NCI-H1092 (cell line): ENCODE measurements around the gene CHN2.

Experiments
- DNase-seq: peaks from one replicate; lab custom pipeline; 2025; lab: John Stamatoyannopoulos, UW

Gene CHN2

DNA sequence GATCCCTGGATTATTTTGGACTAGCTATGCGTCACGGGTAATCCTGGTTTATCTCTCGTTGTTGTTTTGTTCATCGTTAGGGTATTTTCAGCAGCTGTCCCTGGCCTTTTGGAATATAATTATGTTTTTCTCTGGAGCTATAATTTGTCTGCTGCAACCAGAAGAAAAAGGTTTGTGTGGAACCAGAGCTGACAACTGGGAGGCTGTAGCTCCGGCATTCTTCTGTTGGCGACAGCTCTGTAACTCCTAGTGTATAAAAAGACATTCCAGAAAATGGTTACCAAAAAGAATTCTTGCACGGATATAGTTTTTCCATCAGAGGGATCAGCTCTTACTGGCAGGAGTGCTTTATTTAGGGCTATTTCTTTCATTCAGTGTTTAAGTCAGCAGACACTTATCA lies 238.1 kb downstream of the CHN2 start:
- no peak for DNase-seq

- no peak for DNase-seq
Measured at GRCh38 chr7:29434380-29434768, 239.8 kb downstream of the CHN2 start.

DNA sequence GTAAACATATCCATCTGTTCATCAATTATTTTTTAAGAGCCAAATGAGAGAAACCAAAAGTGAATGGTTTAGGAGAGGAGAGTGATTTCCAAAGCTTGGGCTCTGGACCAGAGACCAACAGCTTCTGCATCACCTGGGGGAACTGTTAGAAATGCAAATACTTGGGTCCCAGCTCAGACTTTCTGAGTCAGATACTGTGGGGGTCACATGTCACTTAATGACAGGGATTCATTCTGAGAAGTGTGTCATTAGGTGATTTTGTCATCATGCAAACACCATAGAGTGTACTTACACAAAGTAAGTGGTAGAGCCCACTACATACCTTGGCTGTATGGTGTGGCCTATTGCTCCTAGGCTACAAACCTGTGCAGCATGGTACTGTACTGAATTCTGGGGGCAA lies 240.6 kb downstream of the CHN2 start:
- DNase-seq: no peak

DNA sequence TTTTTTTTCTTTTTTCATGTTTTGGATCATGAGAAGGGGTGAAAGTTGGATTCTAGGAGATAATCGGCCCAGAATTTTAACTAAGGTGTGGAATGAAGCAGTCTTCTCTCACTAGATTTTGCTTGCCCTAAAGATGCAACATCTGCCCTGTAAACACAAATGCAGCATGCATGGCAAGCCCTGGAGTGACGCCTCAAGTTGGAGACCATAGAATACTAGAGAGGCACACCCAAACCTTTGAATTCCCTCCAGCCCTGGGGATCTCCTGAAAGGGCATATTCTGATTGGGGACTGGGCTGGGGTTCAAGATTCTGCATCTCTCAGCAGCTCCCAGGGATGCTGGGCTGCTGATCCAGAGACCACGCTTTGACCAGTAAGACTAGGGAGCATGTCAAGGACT lies 241.3 kb downstream of the CHN2 start:
- no peak for DNase-seq

GRCh38 chr7:29442146-29442545 lies 247.6 kb downstream of the CHN2 start:
- peak; percentile 33 for DNase-seq

- no peak for DNase-seq
Measured at GRCh38 chr7:29443552-29443951, 249.0 kb downstream of the CHN2 start.

- DNase-seq: no peak
Measured at GRCh38 chr7:29444267-29444666, 249.7 kb downstream of the CHN2 start.

- DNase-seq: no peak
Measured at GRCh38 chr7:29445736-29446135, 251.2 kb downstream of the CHN2 start.

- DNase-seq: no peak
Measured at GRCh38 chr7:29447828-29448227, 253.3 kb downstream of the CHN2 start.

DNA sequence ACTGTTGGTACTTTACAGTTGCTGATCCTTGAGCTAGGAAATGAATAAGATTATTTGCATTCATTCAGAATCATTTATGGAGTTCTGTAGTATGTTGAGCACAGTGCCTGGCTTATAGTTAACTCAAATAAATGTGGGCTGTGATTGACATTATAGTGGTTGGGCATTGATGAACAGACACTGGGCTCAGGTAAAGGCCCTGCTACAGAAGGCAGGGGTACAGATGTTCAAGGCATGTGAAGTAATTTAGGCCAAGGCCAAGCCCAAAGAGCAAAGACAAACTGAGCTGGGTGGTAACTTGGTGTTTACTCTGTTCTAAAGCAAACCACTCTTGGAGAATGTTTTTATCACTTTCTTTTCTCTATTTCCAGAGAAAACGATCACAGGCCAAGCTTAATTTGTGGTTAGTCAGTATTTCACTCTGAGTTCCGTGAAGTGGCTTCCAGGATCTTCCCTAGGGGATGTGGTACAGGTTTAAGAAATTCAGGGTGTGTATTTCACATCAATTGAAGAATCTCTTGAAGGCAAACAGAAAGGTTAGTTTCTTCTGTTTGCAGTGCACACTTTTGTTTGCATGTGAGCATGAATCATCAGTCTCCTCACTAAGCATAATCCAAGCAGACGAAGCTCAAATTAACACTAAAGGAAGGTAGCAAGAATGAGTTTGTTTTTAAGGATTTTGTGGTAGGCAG lies 255.1 kb downstream of the CHN2 start:
- no peak for DNase-seq

DNA sequence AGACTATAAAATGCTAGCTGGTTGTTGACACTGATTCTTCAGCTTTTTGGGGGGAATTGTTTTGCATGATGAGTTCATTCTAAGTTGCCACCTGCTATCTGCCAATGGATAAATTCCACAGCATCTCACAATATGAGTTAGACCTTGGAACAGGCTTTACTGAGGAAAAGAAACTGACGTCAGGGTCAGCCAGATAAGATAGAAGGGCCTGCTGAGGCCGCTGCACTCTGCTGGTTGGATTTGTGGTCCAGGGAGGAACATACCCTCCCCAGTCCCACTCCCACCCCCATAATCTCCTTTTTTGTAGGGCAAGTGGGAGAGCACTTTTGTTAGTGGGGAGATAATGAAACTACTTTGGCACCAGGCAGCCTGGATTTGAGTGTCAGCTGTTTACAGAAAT lies 258.4 kb downstream of the CHN2 start:
- DNase-seq: no peak

DNA sequence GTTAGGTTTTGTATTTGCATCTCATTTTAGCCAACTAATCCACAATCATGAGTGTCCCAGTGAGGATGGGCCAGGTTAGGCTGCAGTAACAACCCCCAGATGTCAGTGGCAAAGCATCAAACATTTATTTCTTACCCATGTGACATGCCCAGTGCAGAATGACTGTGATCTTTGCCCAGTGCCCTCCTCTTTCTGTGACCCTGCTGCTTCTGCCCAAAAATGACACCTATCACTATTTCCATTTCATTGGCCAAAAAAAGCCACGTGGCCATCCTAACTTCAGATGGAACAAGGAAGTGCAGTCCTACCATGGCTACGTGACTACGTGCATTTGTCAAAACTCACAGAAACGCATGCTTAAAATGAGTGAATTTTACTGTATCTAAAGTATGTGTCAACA lies 259.9 kb downstream of the CHN2 start:
- DNase-seq: no peak

DNA sequence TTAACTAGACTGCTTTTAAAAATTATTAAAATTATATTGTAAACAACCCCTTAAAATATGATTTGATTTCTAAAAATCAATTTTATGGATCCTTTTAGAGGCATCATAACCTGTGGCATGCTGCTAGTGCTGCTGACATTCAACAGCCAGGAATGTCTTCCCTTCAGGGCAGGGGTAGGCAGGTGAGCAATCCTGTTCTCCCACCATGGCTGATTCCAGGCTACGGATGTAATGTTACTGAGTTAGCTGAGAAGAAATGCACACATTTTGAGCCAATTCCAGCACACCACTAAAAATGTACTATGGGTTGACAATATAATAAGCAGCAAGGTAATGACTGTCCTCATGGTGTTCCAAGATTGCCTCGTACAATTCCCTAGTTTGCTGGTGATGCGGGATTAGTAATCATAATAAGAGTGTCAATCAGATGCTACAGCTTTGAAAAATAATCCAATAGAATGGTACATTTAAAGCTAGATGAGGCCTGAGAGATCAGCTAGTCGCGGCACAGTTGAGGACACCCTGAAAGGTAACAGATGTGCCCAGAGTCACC lies 260.4 kb downstream of the CHN2 start:
- DNase-seq: no peak

- DNase-seq: no peak
Measured at GRCh38 chr7:29457141-29457561, 262.6 kb downstream of the CHN2 start.

DNA sequence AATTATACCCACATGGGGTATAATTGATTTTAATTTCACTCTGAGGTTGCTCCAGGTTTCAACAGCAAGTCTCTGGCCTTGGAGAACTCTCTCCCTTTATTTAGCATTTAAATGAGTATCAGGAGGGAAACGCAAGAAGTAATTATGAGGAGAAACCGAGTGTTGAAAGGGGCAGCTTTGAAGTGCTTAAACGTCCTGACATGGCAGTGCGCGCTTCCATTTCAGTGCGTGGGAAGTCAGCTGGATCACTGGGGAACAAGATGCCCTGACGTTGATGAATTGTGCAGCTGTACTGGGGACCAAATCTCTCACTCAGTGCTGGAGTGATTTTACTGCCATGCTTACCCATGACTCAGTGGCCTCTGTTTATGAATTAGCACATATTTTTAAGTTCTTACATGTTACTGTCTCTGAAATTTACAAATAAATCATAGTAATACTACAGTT lies 263.0 kb downstream of the CHN2 start:
- DNase-seq: no peak

DNA sequence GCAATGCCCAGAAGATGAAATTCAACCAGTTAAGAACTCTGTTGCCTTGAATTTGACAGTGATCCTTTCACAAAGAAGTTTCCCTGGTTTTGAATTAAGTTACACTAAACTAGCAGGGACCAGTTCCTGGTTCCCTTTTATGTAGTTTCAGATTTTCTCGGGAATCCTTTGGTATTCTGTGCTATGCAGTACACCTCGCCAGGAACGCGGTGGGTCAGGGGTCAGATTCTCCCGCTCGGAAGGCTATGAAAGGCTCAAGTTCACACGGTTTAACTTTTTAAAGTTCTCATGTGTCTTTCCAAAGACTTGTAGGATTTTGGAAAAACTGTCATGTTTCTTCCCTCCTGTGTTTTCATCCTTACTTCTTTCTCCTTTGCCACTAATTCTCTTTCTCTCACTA lies 264.4 kb downstream of the CHN2 start:
- DNase-seq: no peak

DNA sequence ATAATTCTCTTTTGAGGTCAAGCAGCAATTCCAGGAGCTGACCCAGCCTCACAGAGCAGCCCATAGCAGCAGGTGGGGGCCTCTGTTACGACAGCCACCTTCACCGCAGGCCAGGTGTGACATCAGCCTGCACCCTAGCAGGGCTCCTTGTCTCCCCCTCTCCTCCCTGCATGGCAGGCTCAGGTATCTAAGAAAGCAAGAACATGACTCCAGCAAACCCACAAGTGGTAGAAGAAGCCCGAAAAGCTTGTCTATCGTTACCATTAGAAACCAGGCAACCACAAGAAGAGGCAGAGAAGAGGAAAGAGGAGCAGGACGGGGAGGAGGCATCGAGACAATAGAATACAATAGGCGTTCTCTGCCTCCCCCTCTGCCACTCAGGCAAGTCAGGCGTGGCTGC lies 265.0 kb downstream of the CHN2 start:
- no peak for DNase-seq

GRCh38 chr7:29461996-29462395 lies 267.4 kb downstream of the CHN2 start:
- DNase-seq: no peak

DNA sequence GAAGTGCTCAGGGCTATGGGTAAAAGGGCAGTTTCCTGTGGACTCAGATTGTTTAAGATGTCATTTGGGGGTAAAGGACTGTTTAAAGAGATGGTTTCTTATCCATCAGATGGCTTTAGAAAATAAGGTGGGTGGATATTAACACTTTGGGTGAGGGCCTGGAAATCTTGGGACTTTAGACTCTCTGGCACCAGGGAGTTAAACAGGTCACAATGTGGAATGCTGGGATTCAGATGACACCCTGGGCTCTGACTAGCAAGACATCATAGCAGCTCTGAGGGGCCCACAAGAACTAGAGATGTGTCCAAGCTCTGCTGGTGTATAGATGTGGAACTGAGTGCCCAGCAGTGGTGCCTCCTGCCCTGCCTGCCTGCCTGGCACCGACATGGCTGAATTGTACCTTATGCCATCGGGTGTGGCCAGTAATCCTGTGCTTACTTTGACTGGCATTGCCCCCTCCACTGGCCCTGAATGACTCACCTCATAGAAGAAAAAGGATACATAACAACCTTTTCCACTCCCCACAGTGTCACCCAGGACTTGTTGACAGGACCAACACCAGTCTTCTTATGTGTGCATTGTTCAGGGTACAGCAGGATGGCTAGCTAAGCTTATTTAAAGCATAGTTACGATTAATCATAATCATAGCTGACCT lies 269.1 kb downstream of the CHN2 start:
- DNase-seq: no peak

DNA sequence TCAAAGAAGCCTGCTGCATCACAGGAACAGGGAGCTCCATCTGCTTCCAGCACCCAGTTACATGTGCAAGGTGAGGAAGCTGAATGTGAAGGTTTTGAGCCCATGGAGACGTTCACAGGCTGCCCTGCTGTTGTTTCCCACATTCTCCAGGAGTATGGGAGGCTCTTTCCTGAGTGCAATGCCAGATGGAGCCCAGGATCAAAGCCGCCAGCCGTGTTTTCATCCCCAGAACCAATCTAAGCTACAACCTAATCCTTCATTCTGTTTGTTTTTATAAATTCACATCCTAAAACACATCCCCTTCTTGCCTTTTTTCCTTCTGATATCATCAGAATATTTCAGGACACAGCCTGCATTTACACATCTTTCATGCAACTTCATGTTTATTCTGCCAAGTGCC lies 270.2 kb downstream of the CHN2 start:
- DNase-seq: no peak

DNA sequence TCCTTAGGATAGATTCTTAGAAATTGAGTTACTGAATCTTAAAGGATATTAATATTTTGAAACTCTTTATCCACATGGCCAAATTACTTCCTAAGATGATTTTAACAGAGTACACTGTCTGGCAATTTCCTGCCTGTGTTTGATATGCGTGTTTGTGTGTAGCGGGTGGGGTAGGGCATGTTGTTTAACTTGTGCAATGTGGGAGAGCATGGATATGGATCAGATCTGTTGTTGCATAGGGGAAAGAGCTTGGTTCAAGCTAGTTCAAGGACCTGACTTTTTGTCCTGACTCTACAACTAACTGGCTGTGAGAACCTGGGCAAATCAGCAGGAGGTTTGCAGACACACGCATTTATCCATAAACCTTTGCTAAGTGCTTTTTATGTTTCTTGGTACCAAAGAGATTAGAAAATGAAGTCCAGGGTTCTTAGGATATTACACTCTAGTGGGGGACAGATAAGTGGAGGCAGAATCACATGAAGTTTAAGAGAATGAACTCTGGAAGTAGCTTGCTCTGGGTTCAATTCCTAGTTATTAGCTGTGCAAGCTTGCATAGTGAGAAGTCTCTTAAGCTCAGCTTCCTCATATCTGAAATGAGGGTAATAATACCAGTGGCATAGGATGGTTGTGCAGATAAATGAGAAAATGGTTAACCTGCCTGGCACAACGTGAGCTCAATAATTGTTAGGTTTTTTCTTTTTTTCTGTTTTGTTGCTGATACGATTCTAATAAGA lies 272.8 kb downstream of the CHN2 start:
- DNase-seq: no peak

- DNase-seq: no peak
Measured at GRCh38 chr7:29468196-29468595, 273.6 kb downstream of the CHN2 start.

- no peak for DNase-seq
Measured at GRCh38 chr7:29469281-29469680, 274.7 kb downstream of the CHN2 start.
